Right atrium auricular region (tissue), 2 donors: Measurements from ENCODE around the gene MYO16. TPM values are rescaled to one million over a fixed set of nuclear protein-coding genes. Genes with fewer than 3 reads are reported as not detected.

Source experiments
- DNase-seq: peaks from one replicate; pipeline ENCODE4 v3.0.0-alpha.2; 2019; ENCODE audit warnings: low spot score
- H3K27ac ChIP-seq, 2 donors: fragments of 200-600 bp; sonication (generic); 1 replicate in 1 of 2; 2 replicates in 1 of 2; pipeline ENCODE4 v1.5.1; 2016 to 2019
- H3K27me3 ChIP-seq, 2 donors: fragments of 200-600 bp; sonication (generic); one replicate each; pipeline versions ENCODE4 v1.5.1 to v1.6.0; 2017 to 2019
- H3K36me3 ChIP-seq: fragments of 200-600 bp; sonication (generic); one replicate; pipeline ENCODE4 v1.5.1; 2016
- H3K4me1 ChIP-seq, 2 donors: fragments of 200-600 bp; sonication (generic); one replicate each; pipeline versions ENCODE4 v1.5.1 to v1.6.0; 2017 to 2019
- H3K4me3 ChIP-seq, 2 donors: fragments of 200-600 bp; sonication (generic); 1 replicate in 1 of 2; 2 replicates in 1 of 2; pipeline ENCODE4 v1.5.1; 2017 to 2019; ENCODE audit warnings: mild to moderate bottlenecking in 1 of 2, moderate library complexity in 1 of 2
- H3K9me3 ChIP-seq, 2 donors: fragments of 200-600 bp; sonication (generic); one replicate each; pipeline ENCODE4 v1.5.1; 2019
- total RNA-seq, 2 donors: library from RNA; depleted of rRNA; stranded (reverse); fragments of >200 nt; gene quantifications; one replicate each; pipeline ENCODE4 v1.1.0, GENCODE V29; 2016
- TF ChIP-seq, protein P1 (sequence below), 2 donors: fragments of 200-600 bp; sonication (generic); IDR thresholded peaks; one replicate each; pipeline ENCODE4 v1.5.1; 2019; ENCODE audit warnings: antibody characterized with exemption in 2 of 2

Gene MYO16
- total RNA-seq, 2 donors from 2014 or later = 1.1 to 1.8 TPM

DNA sequence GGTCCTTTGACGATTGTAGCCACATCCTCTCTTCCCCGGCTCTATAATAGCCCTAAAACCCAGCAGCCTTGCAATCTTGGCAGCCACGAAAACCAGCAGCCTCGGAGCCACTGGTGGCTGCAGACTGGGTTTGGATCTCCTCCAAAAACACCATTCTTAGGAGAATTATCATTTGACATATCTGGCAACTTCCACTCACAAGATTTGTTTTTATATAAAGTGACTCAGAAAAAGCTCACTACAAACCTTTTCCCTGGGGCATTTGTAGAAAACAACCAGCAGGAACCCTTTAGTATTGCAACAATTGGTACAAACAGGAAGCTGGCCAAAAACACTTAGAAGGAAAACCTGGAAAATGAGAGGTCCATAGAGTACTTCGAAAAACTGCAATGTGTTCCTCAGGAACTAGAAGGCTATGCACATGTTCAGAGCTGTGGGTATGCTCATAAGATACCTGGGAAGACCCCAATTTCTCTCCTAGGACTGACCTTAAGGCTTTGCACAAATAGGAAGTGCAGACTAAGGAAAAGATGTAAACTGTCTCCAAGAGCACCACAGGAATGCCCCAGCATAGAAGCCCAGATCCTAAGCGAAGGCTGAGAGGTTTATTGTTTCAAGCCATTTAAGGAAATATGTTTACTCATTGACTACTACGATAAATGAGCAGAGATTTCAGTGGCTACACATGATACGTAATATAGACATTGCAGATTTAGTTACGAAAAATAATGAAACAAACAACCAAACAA, 71.2 kb downstream of the MYO16 start:
- peaks cover 0 to 25% of the 10 kb centered on the region in 2 donors for H3K9me3 ChIP-seq
- TF ChIP-seq, protein P1, sequence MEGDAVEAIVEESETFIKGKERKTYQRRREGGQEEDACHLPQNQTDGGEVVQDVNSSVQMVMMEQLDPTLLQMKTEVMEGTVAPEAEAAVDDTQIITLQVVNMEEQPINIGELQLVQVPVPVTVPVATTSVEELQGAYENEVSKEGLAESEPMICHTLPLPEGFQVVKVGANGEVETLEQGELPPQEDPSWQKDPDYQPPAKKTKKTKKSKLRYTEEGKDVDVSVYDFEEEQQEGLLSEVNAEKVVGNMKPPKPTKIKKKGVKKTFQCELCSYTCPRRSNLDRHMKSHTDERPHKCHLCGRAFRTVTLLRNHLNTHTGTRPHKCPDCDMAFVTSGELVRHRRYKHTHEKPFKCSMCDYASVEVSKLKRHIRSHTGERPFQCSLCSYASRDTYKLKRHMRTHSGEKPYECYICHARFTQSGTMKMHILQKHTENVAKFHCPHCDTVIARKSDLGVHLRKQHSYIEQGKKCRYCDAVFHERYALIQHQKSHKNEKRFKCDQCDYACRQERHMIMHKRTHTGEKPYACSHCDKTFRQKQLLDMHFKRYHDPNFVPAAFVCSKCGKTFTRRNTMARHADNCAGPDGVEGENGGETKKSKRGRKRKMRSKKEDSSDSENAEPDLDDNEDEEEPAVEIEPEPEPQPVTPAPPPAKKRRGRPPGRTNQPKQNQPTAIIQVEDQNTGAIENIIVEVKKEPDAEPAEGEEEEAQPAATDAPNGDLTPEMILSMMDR (IDR thresholded peaks at IDR 0.05) = no peak
- H3K27me3 ChIP-seq = no peaks in the 10 kb centered on the region
- no peak overlapping the region for H3K4me3 ChIP-seq
- no peak overlapping the region for H3K27ac ChIP-seq
- H3K36me3 ChIP-seq = no peaks in the 10 kb centered on the region
- H3K4me1 ChIP-seq = no peaks in the 10 kb centered on the region
- no peak for DNase-seq

DNA sequence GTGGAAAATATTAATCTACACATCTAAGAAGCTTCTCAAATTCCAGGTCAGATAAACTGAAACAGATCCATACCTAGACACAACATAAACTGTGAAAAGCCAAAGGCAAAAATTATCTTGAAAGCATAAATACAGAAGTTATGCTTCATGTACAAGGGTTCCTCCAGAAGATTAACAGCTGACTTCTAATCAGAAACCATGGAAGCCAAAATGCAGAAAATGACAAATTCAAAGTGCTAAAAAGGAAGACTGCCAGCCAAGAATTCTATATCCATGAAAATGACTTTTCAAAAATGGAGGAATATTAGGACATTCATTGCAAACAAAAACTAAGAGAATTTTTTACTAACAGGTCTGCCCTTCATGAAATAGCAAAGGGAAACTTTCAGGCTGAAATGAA, 72.8 kb downstream of the MYO16 start:
- no peaks in the 10 kb centered on the region for H3K27me3 ChIP-seq
- TF ChIP-seq, protein P1 (IDR thresholded peaks at IDR 0.05) = no peak
- H3K4me3 ChIP-seq = no peak overlapping the region
- no peaks in the 10 kb centered on the region for H3K36me3 ChIP-seq
- DNase-seq = no peak
- H3K4me1 ChIP-seq = no peaks in the 10 kb centered on the region
- peaks cover 0 to 25% of the 10 kb centered on the region in 2 donors for H3K9me3 ChIP-seq
- H3K27ac ChIP-seq = no peak overlapping the region

DNA sequence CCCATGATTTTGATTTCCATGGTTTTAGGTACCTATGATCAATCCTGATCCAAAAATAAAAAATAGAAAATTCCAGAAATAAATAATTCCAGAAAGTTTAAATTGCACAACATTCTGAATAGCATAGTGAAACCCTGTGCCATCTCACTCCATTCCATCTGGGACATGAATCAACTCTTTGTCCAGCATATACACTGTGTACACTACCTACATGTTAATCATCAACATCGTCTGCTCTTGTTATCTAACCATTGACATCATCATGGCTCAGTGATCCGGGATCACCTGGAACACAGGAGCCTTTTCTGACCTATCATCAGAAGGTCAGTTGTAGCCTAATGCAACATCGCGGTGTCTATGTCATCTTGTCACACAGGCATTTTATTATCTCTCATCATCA, 75.6 kb downstream of the MYO16 start:
- Histone ChIP-seq H3K9me3 (peaks cover 0 to 25% of the 10 kb centered on the region in 2 donors), H3K27me3 (no peaks in the 10 kb centered on the region), H3K4me3 (no peak overlapping the region), H3K36me3 (no peaks in the 10 kb centered on the region), H3K27ac (no peak overlapping the region), H3K4me1 (no peaks in the 10 kb centered on the region)
- TF ChIP-seq, protein P1 (IDR thresholded peaks at IDR 0.05) = no peak
- no peak for DNase-seq

DNA sequence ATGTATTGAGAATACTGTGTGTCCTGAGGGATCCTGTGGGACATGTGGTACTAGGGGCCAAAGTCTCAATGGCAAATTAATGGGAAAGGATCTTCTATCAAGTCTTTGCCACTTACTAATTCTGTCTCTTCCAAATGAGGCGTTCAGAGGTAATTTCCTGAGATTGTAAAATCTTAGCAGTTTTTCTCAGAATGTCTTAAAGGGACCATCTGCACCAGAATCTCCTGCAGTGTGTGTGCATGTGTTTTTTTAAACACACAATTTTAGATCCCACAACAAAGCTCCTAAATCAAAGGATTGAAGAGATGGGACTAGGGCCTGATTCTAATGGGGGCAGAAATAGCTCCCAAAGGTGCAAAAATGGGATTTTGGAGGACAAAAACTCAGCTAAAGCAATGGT, 78.2 kb downstream of the MYO16 start:
- H3K4me1 ChIP-seq = no peaks in the 10 kb centered on the region
- no peaks in the 10 kb centered on the region for H3K36me3 ChIP-seq
- no peak overlapping the region for H3K27ac ChIP-seq
- DNase-seq = no peak
- H3K9me3 ChIP-seq = peaks cover 0 to 9% of the 10 kb centered on the region in 2 donors
- H3K4me3 ChIP-seq = no peak overlapping the region
- H3K27me3 ChIP-seq = no peaks in the 10 kb centered on the region
- TF ChIP-seq, protein P1 (IDR thresholded peaks at IDR 0.05) = no peak

DNA sequence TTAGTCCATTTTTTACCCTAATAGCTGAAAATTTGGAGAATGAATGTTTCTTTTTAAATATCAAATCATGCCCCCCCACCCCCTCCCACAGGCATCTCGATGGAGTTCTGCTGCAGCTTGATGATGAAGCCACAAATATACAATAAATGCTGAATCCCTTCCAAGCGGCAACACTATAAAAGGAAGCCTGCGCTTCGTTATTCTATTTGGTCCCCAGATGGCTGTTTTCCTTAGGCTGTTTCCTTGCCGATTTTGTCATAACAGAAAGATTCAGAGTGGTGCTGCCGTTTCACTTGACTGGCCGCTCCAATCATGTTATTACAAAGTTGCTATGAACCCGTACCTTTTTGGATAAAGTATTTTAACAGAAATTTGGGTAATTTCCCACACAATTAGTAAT, 79.5 kb downstream of the MYO16 start:
- Histone ChIP-seq H3K27ac (no peak overlapping the region), H3K4me1 (no peaks in the 10 kb centered on the region), H3K9me3 (no peaks in the 10 kb centered on the region), H3K27me3 (no peaks in the 10 kb centered on the region), H3K36me3 (no peaks in the 10 kb centered on the region), H3K4me3 (no peak overlapping the region)
- TF ChIP-seq, protein P1 (IDR thresholded peaks at IDR 0.05) = no peak
- DNase-seq = no peak

DNA sequence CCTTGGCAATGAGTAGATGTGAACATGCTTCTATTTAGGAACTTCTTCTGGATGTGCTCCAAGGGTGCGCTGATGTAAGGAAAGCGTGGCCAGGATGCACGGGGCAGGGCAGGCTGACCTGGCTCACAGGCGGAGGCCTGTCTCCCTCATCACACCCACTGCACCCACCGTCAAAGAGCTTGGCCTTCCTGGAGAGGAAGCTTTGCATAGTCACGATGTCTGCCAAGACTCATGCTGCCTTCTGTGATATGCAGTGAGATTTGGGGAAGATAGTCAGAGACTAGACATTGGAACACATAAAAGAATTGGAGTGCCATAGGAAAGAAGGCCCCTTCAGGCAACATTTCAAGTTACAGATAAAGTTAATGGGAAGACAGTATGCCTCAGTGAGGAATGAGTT, 82.0 kb downstream of the MYO16 start:
- Histone ChIP-seq H3K27me3 (no peaks in the 10 kb centered on the region), H3K36me3 (no peaks in the 10 kb centered on the region), H3K27ac (no peak overlapping the region), H3K4me1 (no peaks in the 10 kb centered on the region), H3K9me3 (no peaks in the 10 kb centered on the region), H3K4me3 (no peak overlapping the region)
- DNase-seq = no peak
- TF ChIP-seq, protein P1 (IDR thresholded peaks at IDR 0.05) = no peak
